ENCODE measurements around the gene TUBA1B. TPM values are rescaled to one million over a fixed set of nuclear protein-coding genes. Genes with fewer than 3 reads are reported as not detected.
A peak's percentile ranks its signal among the peaks of the same experiment; 100 is the strongest.

The TUBA1B gene
- total RNA-seq, 1 donor from 2014 or later: 536 TPM

DNA sequence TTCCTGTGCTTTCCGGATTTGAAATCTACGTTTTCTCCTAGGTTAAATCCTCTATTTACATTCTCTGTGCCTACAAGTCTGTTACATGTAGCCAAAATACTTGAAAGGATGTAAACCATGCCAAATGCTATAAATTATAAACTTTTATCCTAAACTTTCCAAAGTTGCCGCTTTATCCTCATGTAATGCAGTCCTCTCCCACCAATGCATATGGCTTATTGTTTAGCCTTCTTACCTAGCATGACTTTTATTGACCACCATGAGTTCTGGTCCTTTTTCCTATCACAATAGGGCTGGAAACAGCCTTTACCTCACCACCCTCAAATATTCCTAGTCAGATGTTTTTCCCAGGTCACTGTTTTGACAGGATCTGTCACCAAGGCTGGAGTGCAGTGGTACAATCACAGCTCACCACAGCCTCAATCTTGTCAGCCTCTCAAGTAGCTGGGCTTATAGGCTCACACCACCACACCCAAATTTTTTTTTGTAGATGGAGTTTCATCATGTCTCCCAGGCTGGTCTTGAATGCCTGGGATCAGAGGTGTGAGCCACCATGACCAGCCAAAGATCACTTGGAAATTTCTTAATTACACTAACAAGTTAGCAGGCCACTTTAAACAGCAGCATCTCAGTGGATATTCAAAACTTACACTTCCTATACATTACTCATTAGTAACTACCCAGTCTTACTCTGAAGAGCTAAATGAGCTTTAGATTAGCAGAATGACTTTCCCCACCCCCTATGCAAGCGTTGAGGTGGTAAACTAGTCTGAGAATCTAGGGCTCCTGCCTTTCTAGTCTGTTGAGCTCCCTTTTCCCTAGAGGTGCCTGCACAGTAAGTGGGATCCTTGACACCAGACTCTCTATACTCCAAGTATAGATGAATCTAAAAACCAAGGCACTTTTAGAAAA, 4.1 kb downstream of the TUBA1B start:
- ATAC-seq: no peak

DNA sequence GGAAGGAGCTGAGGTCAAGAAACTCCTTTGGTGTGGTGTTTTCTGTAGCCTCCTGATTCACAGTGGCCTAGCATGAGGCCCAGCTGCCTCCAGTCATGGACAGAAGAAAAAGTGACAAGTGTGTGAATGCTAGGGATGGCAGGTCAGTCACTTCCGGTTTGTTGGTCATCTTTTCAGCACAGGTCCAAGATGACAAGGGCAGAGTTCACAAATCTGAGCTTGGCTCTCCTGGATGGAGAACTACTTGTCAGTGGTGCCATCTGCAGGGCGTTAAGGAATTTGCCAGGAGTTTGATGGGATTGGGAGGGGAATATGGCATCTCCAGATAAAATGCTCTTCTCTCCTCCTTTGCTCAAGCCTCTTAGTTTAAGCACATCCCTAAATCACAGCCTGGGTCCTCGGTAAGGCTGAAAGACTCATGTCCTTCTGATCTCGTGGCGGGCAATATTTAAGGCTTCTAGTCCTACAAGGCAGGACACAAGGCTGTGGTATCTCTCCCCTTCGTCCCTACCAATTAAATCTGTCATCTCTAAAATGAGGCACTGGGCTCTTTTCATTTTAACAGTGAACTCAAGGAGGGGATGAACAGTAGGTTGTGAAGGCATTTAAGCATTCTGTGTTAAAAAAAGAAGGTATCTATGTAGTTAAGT, 10.0 kb downstream of the TUBA1B start:
- peak; percentile 55 for ATAC-seq

DNA sequence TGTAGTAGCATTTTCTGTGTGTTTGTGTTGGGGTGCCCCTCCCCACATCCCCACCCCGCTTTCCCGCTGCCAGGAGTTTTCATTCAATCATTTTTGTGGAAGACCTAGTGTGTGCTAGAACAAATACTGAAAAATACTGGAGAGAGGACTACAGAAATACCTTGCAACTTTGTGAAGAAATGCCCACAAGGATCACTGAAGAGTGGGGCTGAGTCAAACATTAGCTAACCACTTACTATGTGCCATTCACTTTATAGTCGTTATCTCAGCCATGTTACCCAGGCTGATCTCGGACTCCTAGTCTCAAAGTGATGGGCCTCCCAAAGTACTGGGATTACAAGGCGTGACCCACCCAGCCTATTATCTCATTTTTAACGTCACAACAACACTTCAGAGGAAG, 20.0 kb downstream of the TUBA1B start:
- no peak for ATAC-seq

DNA sequence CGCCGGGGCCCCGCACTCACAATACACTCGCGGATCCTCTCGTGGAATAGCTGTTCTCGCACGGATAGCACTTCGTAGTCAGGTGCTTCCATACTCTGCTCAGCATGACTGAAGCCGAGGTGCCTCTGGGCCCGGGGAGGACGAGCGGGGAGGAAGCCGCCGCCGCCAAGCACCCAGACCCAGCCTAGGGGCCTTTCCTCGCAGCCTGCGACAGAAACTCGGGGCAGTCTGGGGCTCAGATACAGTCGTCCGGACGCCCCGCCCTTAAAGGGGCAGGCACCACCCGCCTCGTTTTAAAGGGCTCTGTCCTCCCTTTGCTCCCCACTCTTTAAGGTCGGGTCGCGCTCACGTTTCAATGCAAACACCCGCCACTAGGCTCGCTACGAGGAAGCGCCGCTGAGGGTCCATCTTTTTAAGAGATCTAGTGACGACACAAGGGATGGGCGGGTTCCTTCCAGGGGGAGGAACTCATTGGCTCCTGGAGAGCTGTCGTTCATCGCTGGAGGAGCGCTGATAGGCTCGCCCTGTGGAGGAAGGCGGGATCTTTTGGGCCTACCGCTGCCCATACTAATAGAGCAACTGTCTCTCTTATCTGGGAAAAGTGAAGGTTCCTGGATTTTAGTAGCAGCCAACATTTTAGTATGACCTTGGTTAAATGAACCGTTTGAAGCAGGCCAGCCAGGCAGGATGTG, 20.6 kb downstream of the TUBA1B start, which contains the start of gene LMBR1L:
Gene LMBR1L (minus strand): TSS at position 384 of the 692 bp plus-strand sequence. CDS start 292 bp downstream, at position 92.
- peak; percentile 98 for ATAC-seq

DNA sequence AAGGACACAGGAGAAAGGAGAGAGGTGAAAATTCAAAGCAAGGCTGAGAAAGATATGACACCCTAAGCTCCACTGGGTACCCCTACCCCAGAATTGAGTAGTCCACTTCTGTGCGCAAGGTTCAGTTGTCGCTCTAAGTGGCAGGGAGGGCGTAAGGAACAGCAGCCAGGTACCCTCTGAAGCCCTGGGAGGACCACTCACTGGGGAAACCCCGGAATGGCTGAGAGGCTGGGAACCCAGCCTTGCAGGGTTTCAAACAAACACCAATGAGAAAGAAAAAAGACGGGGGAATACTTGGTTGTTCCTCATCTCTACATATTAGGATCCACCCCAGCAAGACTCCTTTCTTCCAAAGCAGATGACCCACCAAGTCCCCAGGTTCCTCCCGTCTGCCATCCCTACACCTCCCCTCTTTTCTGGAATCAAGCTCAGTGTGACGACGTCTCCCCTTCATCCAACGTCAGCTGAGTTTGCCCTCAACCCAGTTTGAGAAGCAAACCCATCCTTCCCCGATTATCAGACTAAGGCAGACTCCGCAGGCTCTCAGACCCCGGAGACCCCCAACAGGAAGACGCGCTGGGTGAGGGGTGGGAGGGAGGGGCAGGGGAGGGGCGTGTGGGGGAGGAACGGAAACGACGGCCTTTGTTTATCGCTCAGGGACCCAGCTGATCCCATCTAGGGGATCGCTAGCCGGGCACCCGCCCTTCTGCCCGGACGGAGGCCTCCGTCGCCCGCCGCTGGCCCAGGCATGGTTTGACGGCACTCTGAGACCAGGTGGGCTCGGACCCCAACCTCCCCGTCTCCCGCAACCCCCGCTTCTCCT, 21.3 kb downstream of the TUBA1B start:
- ATAC-seq: peak; percentile 6

DNA sequence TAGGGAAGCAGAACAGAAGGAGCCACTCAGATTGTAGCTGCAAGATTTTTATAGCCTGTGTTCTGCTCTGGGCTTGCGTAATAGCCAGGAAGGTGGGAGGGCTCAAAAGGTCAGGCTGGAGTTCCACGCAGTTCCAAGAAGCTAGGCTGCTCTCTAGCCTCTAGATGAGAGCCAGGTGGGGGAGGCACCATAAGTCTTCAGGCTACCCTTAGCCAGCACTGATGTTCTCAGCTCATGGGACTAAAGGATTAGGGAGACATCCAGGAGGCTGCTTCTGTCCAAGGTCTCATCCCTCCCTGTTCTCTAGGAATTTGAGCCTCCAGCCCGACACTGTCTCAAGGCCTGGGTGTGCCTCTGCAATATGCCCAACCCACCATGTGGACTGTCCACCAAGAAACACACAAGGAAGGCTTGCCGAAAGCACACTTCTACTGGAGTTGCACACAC, 22.2 kb downstream of the TUBA1B start:
- no peak for ATAC-seq

DNA sequence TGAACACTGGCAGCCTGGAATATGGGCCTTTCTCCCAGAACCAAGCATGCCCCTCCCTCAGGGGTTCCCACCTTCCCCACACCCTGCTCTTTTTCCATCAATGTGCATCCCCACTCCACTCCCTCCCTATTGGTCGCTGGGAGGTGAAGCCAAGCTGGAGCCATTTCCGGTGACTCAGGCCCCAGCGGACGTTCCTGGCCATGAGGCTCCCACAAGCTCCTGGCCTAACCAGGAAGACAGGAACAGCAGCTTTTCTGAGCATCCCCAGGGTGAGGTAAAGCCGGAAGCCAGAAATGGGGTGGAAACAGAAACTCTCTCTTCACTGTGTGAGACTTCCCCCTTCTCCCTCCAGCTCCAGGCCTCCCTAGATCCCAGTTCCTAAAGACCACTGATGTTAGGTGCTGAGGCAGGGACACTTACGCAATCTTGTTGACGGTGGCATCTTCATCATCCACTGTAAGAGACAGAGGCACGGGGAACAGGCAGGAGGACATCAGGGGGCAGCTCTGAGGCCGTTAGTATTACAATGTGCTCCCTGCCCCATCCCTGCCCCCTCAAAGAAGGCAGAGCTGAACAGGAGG, 25.6 kb downstream of the TUBA1B start:
- peak; percentile 85 for ATAC-seq

DNA sequence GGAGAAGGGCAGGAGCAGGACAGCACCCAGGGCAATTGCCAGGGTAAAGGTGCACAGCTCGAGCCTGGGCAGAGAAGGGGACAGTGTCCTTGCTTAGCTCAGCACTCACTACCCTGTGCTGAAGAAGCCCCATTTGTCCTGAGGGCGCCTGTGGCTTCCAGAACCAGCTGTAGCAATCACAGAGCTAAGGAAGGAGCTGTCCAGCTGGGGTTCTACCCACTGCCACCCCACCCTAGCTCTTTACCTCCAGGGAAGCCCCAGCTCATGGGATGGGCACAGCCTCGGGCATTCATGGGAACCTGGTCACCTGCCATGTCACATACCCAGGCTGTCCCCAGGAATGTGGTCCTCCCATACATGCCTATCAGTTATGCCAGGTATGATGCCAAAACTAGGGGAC, 26.4 kb downstream of the TUBA1B start:
- ATAC-seq: no peak

DNA sequence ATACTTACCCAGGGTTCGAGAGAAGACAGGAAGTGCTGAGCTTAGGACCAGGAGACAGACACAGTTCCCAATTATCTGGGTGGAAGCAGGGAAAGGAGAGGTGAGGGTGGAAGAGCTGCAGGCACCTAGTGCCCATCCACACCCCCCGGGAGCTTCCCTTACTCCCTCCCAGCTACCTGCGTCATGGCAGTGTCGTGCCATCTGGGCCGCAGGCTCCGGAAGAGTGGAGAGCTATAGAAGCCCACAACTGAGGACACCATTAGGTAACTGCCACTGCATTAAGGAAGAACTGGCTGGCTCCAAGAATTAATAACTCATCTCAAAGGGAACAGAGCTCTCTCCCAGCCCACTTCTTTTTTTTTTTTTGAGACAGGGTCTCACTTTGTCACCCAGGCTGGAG, 30.8 kb downstream of the TUBA1B start:
- ATAC-seq: no peak

DNA sequence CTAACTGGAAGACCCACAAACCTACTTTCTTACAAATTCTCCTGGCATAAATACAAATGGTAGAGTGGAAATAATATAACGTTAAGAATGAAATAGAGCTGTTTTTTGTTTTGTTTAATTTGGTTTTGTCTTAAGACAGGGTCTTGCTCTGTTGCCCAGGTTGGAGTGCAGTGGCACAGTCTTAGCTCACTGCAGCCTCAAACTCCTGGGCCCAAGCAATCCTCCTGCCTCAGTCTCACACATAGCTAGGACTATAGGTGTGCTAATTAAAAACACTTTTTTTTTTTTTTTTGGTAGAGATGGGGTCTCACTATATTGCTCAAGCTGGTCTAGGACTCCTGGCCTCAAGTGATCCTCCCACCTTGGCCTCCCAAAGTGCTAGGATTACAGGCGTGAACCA, 32.5 kb downstream of the TUBA1B start:
- no peak for ATAC-seq

DNA sequence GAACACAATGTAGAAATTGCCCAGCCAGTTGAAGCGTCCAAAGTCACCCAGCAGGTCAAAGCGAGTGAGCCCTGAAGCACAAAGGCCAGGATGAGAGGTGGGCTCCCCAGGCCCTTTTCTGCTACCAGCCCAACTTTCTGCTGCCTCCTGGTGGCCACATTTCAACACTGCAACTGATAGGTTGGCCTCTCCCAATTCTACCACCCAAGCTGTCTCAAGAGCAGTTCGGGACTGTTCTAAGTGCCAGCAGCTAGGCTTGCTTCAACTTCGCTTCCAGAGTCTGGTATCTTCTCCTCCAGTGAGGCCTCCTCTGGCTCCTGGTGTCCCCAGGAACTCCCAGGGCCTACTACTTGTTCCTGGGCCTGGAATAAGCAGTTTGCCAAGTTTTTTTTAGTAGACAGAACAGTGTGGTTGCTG, 33.2 kb downstream of the TUBA1B start:
- peak; percentile 21 for ATAC-seq

DNA sequence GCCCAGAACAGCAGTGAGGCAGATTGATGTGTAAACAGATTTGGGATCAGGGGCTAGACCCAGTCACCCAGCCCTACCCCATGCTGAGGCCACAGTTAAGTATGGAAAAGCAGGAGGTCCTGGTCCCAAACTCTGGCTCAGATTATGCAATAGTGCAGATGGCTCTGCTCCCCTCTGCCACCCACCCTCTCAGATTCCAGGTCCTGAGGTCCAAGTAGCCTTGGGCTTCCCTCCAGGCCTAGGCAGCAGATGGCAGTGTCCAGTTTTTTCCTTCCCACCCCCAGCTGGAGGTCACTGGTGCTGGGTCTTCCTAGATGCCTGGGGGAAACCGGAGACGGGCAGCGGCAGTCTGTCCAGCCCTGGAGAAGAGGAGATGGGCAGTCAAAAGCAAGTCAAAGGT, 33.8 kb downstream of the TUBA1B start:
- no peak for ATAC-seq

DNA sequence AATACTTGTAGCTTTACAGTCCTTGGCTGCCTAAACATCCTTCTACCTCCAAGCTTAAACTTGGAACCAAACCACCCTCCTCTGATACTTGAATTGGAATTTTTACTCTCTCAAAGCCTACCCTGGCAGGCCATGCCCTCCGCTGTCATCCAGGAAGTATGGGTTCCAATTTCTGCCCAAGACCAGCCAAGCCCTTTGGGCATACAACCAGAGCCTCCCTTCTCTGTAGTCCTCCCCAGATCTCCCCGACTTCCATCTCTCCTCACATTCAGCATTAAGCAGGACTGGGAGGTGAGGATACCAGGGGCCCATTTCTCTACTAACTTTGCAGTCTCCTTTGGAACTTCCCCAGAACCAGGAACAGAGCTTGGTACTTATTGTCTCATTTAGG, 36.2 kb downstream of the TUBA1B start:
- no peak for ATAC-seq

DNA sequence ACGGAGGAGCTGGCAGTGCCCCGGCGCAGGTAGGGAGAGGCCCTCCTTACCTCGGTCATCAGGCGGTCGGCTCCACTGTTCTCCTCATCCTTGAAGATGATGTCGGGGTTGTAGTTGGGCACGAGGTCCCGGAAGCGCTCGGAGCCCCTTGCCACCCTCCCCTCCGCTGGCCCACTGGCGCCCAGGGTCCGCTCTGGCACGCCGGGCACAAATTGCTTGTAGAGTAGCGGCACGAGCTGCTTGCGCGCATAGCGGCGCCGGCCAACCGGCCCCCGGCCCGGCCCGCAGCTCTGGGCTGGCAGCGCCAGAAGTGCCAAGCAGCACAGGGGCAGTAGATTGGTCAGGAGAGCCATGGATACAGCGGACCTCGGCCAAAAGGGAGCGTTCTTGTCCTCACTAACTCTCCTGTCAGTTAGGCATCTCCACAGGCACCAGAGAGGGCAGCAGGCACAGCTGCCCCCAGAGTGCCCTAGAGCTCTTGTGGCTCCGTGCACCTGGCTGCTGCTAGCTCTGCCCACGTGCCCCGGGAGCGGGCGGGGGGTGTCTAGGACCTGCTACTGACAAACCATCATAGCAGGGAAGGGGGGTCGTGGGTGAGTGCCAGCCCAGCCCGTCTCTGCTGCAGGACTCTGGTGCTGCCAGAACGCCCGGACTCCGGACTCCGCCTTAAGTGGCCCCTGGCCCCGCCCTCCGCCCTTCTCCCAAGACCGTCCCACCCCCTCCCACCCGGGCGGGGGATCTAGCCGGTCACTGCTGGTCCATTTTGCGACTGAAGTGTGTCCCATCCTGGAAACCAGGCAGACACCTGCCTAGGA, 36.8 kb downstream of the TUBA1B start, which contains the start of gene DHH:
Gene DHH (minus strand): TSS at position 642 of the 815 bp plus-strand sequence. CDS start 289 bp downstream, at position 353.
- ATAC-seq: peak; percentile 9

DNA sequence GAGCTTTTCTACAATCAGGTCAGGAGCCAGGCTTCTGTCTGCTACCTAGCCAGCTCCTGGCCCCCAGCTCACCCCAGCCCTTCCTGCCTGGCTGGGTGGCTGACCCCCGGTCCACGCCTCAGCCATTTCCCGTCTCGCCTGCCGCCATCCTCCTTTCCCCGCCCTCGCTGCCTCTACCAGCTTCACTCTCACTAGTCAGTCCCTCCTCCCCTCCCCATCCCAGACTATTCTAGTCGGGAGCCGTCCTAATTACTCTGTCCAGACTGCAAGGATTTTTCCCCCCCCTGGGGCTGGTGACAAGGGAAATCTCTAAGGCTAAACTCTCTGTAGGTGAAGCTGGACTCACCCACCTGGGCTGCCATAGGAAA, 37.4 kb downstream of the TUBA1B start:
- no peak for ATAC-seq

DNA sequence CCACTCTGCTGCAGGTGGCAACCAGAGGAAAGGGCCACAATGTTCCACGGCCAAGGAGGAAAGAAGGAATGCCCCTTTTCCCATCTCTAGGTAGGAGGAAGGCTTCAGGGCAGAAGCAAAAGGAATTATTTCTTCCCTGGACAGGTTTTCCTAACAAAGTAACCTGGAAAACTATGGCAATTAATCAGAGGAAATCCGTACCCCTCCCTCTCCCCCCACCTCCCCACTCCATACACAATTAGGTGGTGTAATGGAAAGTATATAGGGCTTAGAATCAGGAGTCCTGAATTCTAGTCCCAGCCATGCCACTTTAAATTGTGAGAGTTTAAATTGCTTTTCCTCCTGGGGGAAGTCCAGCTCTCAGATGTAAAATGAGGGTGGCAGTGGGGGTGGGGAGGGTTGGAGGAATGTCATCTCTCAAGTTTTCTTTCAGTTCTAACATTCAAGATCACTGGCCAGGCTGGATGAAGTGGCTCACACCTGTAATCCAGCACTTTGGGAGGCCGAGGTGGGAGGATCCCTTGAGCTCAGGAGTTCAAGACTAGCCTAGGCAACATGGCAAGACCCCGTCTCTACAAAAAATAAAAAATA, 38.3 kb downstream of the TUBA1B start:
- no peak for ATAC-seq

DNA sequence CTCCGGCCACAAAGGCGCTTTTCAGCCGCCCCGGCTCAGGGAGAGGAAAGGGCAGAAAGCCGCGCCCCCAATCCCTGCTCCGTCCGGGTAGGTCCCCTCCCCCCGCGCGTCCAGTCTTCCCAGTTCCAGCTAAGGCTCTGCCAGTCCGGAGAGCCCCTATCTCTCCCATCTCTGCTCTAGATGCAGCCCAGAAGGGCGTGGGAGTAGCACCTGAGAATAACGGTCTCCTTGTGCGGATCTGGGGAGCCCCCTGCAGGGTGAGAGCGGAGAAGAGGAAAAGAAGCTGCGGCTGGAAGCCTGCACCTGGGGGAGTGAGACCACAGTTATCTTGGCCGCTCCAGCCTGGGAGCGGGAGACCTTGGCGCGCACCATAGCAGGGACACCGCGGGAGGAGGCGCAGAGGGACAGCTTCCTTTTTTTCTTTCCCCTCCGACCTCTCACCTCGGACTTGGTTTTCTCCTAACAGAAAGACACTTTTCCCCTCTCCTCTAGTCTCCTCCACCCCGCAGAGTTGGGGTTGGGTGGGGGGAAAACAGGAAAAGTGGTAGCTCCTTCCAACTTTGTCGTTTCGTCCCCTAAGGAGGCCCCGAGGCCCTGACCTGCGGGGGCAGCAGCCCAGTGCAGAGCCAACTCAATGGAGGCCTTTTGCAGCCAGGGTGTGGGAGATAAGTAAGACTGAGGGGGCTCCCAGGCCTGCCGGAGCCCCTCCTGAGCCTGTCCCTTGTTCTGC, 38.9 kb downstream of the TUBA1B start:
- ATAC-seq: no peak

DNA sequence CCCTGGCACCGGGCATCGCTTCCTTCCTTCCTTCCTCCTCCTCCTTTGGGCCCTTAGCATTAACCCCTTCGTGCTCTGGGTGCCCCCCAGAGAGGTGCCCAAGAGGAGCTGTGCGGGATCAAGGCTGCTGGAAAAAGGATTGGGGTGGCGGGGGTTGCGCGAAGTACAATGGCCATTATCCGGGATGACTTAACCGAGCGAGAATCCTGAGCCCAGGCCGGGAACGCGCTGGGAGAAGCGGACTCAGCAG, 39.4 kb downstream of the TUBA1B start:
- no peak for ATAC-seq

DNA sequence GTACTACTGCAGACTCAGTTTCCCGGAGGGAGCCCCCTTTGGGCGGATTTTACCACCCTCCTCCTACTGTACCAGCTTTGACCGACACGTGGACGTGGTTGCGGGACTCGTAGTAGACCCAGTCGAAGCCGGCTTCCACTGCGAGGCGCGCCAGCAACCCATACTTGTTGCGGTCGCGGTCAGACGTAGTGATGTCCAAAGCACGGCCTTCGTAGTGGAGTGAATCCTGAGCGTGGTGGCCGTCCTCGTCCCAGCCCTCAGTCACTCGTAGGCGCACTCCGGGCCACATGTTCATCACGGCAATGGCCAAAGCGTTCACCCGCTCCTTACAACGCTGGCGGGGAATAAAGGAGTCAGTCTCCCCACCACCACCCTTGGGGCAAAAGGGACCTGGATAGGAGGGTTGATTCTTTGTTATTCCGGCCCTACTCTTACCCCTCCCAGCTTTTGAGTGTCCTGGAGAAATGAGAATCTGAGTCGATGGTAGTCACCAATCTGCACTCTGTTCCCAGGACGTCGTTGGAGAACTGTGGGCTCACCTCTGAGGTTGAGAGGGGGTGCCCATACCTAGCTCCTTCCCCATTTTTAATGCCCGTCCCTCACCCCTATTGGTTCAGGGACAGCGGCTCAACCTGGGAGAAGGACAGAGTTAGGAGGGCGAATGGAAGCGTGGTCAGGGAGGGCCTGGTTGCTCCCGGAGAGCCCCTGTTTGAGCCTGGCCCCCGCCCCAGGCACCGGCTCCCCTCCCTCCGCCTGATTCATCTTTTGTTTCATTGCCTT, 39.9 kb downstream of the TUBA1B start:
- ATAC-seq: no peak
